ENCODE measurements around the gene GUSB.
"Not testable (repeated sequence)": the region's sequence is repeated elsewhere in the genome, so short reads cannot be mapped to it uniquely, and the experiment has no call there.

The GUSB gene

GRCh38 chr7:65981965-65982792 lies at the start of gene GUSB:
GUSB (minus strand) TSS chr7:65982213; CDS start chr7:65982183, 30 bp downstream.
- peak; percentile 98 for DNase-seq

- DNase-seq: not testable (repeated sequence)
Observed at GRCh38 chr7:66028342-66028741, 46.3 kb upstream of the GUSB start.

GRCh38 chr7:66016131-66016461 lies 34.1 kb upstream of the GUSB start:
- peak; percentile 47 for DNase-seq

- no peak for DNase-seq
Observed at GRCh38 chr7:66015440-66016130, 33.6 kb upstream of the GUSB start.

GRCh38 chr7:66013938-66014337 lies 31.9 kb upstream of the GUSB start:
- DNase-seq: peak; percentile 11

- no peak for DNase-seq
Observed at GRCh38 chr7:66007232-66007631, 25.2 kb upstream of the GUSB start.

GRCh38 chr7:66005115-66005671 lies 23.2 kb upstream of the GUSB start:
- DNase-seq: not testable (repeated sequence)

- not testable (repeated sequence) for DNase-seq
Observed at GRCh38 chr7:66000823-66001417, 18.9 kb upstream of the GUSB start.

GRCh38 chr7:65994984-65995383 lies 13.0 kb upstream of the GUSB start:
- not testable (repeated sequence) for DNase-seq

GRCh38 chr7:65992526-65992925 lies 10.5 kb upstream of the GUSB start:
- DNase-seq: no peak

GRCh38 chr7:65991829-65992228 lies 9.8 kb upstream of the GUSB start:
- DNase-seq: not testable (repeated sequence)

- no peak for DNase-seq
Observed at GRCh38 chr7:65989694-65990080, 7.7 kb upstream of the GUSB start.

GRCh38 chr7:65988503-65988902 lies 6.5 kb upstream of the GUSB start:
- DNase-seq: not testable (repeated sequence)

- no peak for DNase-seq
Observed at GRCh38 chr7:65988084-65988483, 6.1 kb upstream of the GUSB start.

GRCh38 chr7:65983965-65984658 lies 2.1 kb upstream of the GUSB start:
- no peak for DNase-seq

- DNase-seq: no peak
Observed at GRCh38 chr7:65980478-65981250, 1.3 kb downstream of the GUSB start.

GRCh38 chr7:65979583-65980477 lies 2.2 kb downstream of the GUSB start:
- DNase-seq: no peak

- no peak for DNase-seq
Observed at GRCh38 chr7:65978891-65979582, 3.0 kb downstream of the GUSB start.

- DNase-seq: no peak
Observed at GRCh38 chr7:65976659-65977196, 5.3 kb downstream of the GUSB start.

- no peak for DNase-seq
Observed at GRCh38 chr7:65975814-65976445, 6.1 kb downstream of the GUSB start.
